Stimulated activated CD8-positive, alpha-beta memory T cell treated with anti-CD3 and anti-CD28 coated beads, Interleukin-7, amount 100 ng/mL, for 4 hours (primary cell): ENCODE data around the gene KCNA2.

Experiments used
- DNase-seq, 2 donors: peaks; one replicate each; pipeline ENCODE4 v3.0.0-alpha.2; 2020; ENCODE audit warnings: low read depth in 2 of 2

KCNA2 gene

GRCh38 chr1:110628323-110629105 is 22.4 kb upstream of the KCNA2 start:
- DNase-seq, result no peak

- no peak for DNase-seq
Measured at GRCh38 chr1:110627764-110628163, 21.6 kb upstream of the KCNA2 start.

- no peak for DNase-seq
Measured at GRCh38 chr1:110626889-110627288, 20.7 kb upstream of the KCNA2 start.

DNA sequence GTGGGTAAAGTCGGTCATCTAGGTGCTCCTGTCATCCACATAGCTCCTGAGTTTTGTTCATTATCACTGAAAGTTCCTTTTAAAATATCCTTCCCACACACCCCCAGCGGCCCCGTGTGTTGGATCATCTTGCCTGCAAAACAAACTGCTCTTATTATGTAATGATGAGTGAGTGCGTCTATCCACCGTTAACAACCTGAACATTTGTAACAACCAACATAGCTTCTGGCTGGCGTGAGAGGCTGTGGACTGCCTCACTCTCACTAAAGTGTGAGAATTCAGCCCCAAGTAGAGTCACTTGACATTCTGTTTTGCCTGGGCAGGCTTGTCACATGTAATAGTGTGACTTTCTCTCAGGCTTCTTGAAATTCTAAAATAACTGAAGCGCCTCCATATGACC is 14.5 kb upstream of the KCNA2 start:
- no peak for DNase-seq

- no peak for DNase-seq
Measured at GRCh38 chr1:110620250-110620615, 14.1 kb upstream of the KCNA2 start.

DNA sequence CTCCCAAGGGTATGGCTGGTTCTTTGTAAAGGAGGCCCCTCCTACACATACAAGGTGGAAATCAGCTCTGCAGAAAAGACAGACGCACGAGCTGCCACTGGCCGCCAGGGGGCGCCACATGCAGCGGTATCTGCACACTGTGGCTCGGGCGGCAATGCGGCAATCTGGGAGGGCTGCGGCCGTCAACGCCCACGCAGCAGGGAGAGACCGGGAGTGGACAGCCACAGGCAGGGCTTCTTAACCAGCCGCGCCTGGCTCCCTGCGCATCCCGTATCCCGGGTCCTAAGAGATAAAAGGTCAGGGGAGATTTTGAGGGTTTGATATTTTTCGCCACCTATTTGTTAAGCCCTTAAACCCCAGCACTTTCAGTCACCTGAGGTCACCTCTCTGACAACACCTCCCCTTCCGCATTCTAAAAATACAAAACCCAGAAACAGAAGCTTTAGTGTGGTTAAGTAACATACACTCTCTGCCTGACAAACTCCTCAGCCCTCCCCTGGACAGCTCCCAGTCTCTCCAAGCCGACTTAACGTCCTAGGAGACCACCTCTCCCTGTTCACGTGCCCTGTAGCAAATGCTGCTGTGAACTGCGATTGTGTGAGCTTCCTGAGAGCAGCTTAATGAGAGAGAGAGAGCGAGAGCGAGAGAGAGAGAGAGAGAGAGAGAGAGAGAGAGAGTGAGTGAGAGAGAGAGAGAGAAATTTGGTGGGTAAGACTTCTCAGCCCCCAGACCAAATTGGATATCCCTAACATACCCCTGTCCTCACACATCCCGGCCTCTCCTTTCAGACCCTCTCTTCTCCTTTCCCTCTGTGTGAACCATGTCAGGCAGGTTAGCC is 13.5 kb upstream of the KCNA2 start:
- DNase-seq, result peak; percentile 79 to 80

DNA sequence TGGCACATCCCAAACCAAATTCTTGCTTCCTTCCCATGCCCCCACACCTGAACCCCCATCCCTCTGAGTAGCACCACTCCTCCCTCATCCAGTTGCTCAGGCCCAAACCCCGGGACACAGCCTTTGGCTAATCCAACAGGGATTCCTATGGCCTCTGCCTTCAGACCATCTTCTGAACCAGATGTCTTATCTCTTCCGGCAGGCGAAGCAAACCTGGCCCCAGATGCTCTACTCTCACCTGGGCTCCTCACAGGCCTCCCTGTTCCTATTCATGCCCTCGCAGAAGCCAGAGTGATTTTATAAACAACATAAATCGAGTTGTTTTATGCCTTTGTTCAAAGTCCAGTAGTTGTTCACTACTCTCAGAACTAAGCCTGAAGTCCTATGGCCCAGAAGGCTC is 12.5 kb upstream of the KCNA2 start:
- no peak for DNase-seq

DNA sequence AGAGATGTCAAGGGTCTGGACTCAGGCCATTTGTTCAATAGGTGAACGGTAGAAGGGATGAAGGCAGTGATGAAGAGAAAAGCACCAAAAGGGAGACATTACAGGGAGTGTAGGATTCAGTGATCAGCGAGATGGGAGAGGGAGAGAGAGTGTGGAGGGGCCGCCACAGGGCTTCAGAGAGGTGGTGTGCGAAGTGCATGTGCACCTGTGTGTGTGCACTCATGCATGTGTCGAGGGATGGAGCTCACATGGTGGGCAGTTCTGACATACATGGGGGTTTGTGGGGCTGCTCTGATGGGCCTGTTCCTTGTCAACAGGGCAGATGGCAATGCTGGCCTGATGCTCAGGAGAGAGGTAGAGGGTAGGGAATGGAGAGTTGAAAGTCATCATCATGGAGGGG is 11.4 kb upstream of the KCNA2 start:
- no peak for DNase-seq

DNA sequence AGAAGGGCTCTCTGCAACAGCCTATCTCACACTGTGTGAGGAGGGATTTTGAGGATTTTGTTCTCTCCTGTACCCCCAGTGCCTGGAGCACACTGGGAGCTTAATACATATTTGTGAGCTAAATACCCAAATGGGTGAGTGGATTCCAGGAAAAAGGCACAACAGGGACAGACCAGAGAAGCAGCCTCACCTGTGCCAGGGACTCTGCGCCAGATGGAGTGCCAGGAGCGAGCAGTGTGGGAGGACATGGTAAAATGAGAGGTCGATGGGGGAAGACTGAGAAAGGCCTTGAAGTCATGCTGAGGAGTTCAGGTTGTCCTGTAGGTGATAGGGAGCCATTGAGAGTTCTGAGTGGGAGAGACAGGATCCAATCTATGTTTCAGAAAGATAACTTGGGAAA is 11.0 kb upstream of the KCNA2 start:
- DNase-seq, result no peak

- no peak for DNase-seq
Measured at GRCh38 chr1:110616587-110616986, 10.4 kb upstream of the KCNA2 start.

- DNase-seq, result no peak
Measured at GRCh38 chr1:110615548-110616130, 9.5 kb upstream of the KCNA2 start.

- DNase-seq, result no peak
Measured at GRCh38 chr1:110612060-110612745, 6.0 kb upstream of the KCNA2 start.

- no peak for DNase-seq
Measured at GRCh38 chr1:110610696-110611286, 4.6 kb upstream of the KCNA2 start.

GRCh38 chr1:110610084-110610483 is 3.9 kb upstream of the KCNA2 start:
- DNase-seq, result no peak

GRCh38 chr1:110608247-110608646 is 2.1 kb upstream of the KCNA2 start:
- DNase-seq, result no peak

DNA sequence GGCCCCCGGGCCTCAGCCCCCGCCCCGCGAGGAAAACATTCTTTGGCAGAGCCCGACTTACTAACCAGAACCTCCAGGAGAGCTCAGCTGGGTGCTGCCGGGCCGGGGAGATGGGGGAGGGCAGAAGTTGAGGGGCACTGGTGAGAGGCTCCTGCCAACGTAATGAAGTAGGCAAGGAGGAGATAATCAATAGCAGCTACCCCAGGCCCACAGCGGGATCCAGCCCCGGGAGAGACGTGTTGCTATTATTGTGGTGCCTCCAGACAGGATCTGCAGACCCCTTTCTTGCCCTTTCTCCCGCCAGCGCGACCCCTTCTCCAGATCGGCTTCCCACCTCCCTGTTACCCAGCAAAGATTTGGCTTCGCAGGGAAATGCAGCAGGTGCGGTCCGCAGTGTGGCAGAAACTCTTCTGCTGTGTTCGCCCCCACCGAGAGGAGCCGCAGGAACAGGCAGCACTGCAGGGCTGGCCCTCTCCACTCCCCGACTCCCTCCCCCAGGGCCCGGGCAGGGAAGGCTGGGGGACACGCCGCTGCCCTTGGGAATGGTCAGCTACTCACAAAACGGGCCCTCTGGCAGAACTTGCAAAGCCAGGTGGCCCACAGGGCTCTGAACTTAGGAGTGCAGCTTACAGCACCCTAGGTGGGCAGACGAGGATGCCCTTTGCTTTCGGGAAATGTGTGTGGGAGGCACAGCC is 1.5 kb upstream of the KCNA2 start:
- no peak for DNase-seq

DNA sequence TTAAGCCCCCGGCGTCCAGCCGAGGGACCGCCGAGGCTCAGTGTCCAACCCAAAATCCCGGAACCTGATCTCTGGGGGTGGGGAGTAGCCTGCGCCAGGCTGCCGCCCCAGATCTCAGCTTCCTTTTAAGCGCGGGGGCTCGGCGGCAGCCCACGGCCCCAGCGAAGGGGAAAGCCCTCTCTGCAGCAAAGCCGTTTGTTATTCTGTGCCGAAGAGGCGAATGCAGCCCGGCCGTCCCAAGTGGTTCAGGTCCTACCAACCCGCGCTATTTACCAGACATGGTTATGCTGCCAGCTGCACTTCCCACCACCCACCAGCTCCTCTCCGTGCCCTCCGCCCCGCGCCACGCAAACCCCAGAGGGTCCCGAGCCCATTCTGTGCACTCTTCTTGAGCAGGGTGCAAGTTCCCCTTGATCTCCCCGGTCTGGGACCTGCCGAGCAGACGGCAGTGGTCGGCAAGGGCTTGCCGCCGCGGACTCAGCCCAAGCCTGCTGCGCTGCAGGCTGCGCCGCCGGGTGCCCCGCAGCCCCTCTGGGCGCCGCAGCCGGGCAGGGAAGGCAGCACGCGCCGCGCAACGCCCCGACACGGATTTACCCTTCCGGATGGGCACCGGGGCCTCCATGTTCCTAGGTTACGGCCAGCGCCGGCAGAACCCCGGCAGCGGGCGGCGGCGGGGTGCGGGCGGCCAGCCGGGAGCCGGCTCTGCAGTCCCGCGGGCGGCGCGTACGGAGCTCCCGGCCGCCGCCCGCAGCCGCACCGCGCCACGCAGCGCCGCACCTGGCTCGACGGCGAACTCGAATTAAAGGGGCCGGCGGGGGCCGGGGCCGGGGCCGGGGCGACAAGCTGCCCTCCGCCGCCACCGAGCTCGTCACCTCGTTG is 738 bp upstream of the KCNA2 start:
- DNase-seq, result no peak

- no peak for DNase-seq
Measured at GRCh38 chr1:110605446-110605845, 712 bp downstream of the KCNA2 start.

DNA sequence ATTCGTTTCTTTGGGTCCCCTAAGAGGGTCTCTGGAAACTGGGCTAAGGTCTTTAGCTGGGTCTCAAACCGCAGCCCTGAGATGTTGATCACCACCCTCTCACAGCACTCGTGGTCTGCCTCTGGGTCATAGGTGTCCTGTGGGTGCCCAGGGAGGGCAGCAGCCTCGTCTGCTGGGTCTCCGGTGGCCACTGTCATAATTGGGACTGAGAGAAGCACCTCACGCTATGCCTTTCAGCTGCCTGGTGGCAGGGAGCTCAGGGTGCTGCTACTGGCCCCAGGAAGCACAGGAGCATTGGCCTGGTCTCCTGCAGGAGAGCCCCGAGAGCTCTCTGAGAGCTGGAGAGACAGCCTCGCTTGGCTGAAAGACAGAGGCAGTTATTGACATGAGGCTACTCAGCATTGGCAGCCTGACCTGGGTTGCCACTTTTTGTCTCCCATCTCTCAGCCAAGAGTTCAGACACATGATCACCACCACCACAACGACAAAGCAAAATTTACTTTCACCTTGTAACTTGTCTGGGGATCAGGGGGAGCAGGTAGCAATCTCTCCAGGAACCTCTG is 1.5 kb downstream of the KCNA2 start:
- DNase-seq, result no peak

DNA sequence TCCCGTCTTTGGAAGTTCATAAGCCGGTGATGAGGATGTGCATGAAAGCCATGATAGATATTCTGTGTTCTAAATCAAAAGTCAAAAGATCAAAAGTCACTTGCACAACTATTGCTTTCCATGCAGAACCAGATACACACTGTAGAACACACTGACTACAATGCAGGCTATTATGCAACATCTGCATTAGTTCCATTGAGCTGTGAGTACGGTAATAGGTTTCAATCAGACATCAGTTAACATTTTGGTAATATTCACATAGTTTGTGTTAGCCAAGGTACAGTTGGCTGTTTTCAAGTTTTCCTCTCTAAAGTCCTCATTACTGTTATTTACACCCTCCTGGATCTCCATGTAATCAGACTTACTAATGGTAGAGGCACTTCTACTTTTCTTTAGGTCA is 3.1 kb downstream of the KCNA2 start:
- DNase-seq, result no peak
